K562 (cell line): ENCODE data around the gene DCST1. TPM values are rescaled to one million over a fixed set of nuclear protein-coding genes. Genes with fewer than 3 reads are reported as not detected.
A peak's percentile ranks its signal among the peaks of the same experiment; 100 is the strongest.

Experiments used
- ATAC-seq: fragments of 200-7000 bp; cut with Tn5 transposase; 3 replicates; pipeline ENCODE4 v1.9.1; 2020; ENCODE audit warnings: moderate library complexity
- BruUV-seq: library from RNA; stranded (reverse); fragments of 400-500 nt; replicated peaks from 2 replicates; lab custom pipeline; 2021; lab: Mats Ljungman, UMichigan
- CTCF ChIA-PET: fragments of 300-600 bp; formaldehyde crosslinking; extraction: SDS; loops from one replicate; lab custom pipeline; 2021; ENCODE audit warnings: low intra/inter-chr PET ratio; lab: Yijun Ruan, JAX
- POLR2A ChIA-PET: fragments of 300-600, 350-650 bp; sonication (Branson Sonifier 250); formaldehyde crosslinking; extraction: SDS; loops from one replicate; lab custom pipeline; 2021; ENCODE audit warnings: antibody characterized with exemption, inconsistent platforms; lab: Yijun Ruan, JAX
- DNase-seq, 4 experiments: peaks; one replicate each; pipeline versions ENCODE4 v3.0.0 to v3.0.0-alpha.2; 2011 to 2018; ENCODE audit warnings: low spot score in 3 of 4, mixed read lengths in 3 of 4; ENCODE audit errors: extremely low read depth in 1 of 4
- FAIRE-seq: peaks from 2 replicates; lab custom pipeline; 2011; peaks lifted over from hg19 to GRCh38; lab: Jason Lieb, UNC
- H2AFZ ChIP-seq: 2 replicates; pipeline ENCODE4 v1.6.0; 2011; ENCODE audit warnings: low read depth, low read length, control low read depth, inconsistent platforms
- H3K27ac ChIP-seq: fragments of 200-600 bp; 3 replicates; pipeline ENCODE4 v1.8.0; 2011; ENCODE audit warnings: low read depth, mild to moderate bottlenecking, control low read depth, inconsistent platforms, low read length, moderate library complexity, mixed read lengths; ENCODE audit errors: extremely low read depth
- H3K27me3 ChIP-seq, 2 experiments: fragments of 300-600 bp in 1 of 2; 2 replicates in 1 of 2; 3 replicates in 1 of 2; pipeline versions ENCODE4 v1.6.0 to v1.8.0; 2011; ENCODE audit warnings: inconsistent platforms in 2 of 2, low read length in 2 of 2, mild to moderate bottlenecking in 1 of 2, mixed read lengths in 1 of 2, moderate library complexity in 1 of 2; ENCODE audit not compliant: control insufficient read depth in 2 of 2, insufficient read depth in 2 of 2
- H3K36me3 ChIP-seq: fragments of 300-600 bp; 3 replicates; pipeline ENCODE4 v1.8.0; 2011; ENCODE audit warnings: mild to moderate bottlenecking, low read length, inconsistent platforms; ENCODE audit not compliant: control insufficient read depth, insufficient read depth
- H3K4me1 ChIP-seq, 2 experiments: fragments of 200-600 bp in 1 of 2; replicated peaks in 1 of 2; 2 replicates in 1 of 2; 3 replicates in 1 of 2; pipeline versions ENCODE4 v1.5.1 to v1.8.0; 2011; ENCODE audit warnings: inconsistent platforms in 2 of 2, low read length in 2 of 2, mild to moderate bottlenecking in 1 of 2, mixed read lengths in 1 of 2, moderate library complexity in 1 of 2; ENCODE audit not compliant: control insufficient read depth in 2 of 2, insufficient read depth in 2 of 2
- H3K4me2 ChIP-seq: 2 replicates; pipeline ENCODE4 v1.6.1; 2011; ENCODE audit warnings: low read length, control low read depth, inconsistent platforms, mixed read lengths; ENCODE audit not compliant: insufficient read depth
- H3K4me3 ChIP-seq: fragments of 200-600 bp; sonication (generic), shearing (Covaris generic); 2 replicates; pipeline ENCODE4 v1.5.1; 2016; ENCODE audit warnings: control low read depth, inconsistent platforms
- H3K79me2 ChIP-seq: fragments of 200-600 bp; 3 replicates; pipeline ENCODE4 v1.8.0; 2011; ENCODE audit warnings: low read length, inconsistent platforms; ENCODE audit not compliant: control insufficient read depth, insufficient read depth
- H3K9ac ChIP-seq, 2 experiments: 2 replicates each; pipeline versions ENCODE4 v1.6.0 to v1.6.1; 2011; ENCODE audit warnings: low read depth in 2 of 2, low read length in 2 of 2, control low read depth in 1 of 2, inconsistent platforms in 1 of 2, mild to moderate bottlenecking in 1 of 2, mixed read lengths in 1 of 2; ENCODE audit not compliant: insufficient read depth in 1 of 2
- H3K9me1 ChIP-seq: one replicate; pipeline ENCODE4 v1.6.0; 2011; ENCODE audit warnings: inconsistent platforms, mild to moderate bottlenecking, low read length, moderate library complexity; ENCODE audit not compliant: control insufficient read depth, insufficient read depth
- H3K9me3 ChIP-seq: replicated peaks from 2 replicates; pipeline ENCODE4 v1.5.1; 2011; ENCODE audit warnings: low read depth, low read length, inconsistent platforms; ENCODE audit not compliant: control insufficient read depth, insufficient read depth
- H4K20me1 ChIP-seq: replicated peaks from 2 replicates; pipeline ENCODE4 v1.6.1; 2011; ENCODE audit warnings: low read length, inconsistent platforms, mixed read lengths; ENCODE audit not compliant: control insufficient read depth, insufficient read depth
- CTCF ChIP-seq, 3 experiments: IDR thresholded peaks in 2 of 3; conservative IDR thresholded peaks in 1 of 3; 2 replicates each; pipeline ENCODE4 v1.5.1; 2011 to 2012; ENCODE audit warnings: low read length in 3 of 3, mild to moderate bottlenecking in 3 of 3, control low read depth in 2 of 3, improper control_type of control experiment in 1 of 3, inconsistent platforms in 1 of 3, low read depth in 1 of 3, mixed read lengths in 1 of 3, moderate library complexity in 1 of 3; ENCODE audit not compliant: insufficient read depth in 2 of 3
- FOXP1 ChIP-seq: sonication (generic); formaldehyde crosslinking; IDR thresholded peaks from 2 replicates; pipeline ENCODE4 v1.8.0; 2022; ENCODE audit warnings: mild to moderate bottlenecking, missing genetic modification reagents
- HMGN3 ChIP-seq: IDR thresholded peaks from 2 replicates; pipeline ENCODE4 v1.6.1; 2011; ENCODE audit warnings: borderline replicate concordance, low read depth, mild to moderate bottlenecking, mixed read lengths, low read length; ENCODE audit not compliant: insufficient read length; ENCODE audit errors: extremely low read depth
- MCM5 ChIP-seq: fragments of 450-650 bp; IDR thresholded peaks from 2 replicates; pipeline ENCODE4 v1.6.1; 2016; ENCODE audit warnings: low read depth
- POLR2H ChIP-seq: IDR thresholded peaks from 2 replicates; pipeline ENCODE4 v1.6.1; 2016; ENCODE audit warnings: missing genetic modification characterization, low read depth, mild to moderate bottlenecking, control low read depth, missing compliant biosample characterization, moderate library complexity
- POLR3A ChIP-seq: IDR thresholded peaks from 2 replicates; pipeline ENCODE4 v1.6.1; 2011; ENCODE audit warnings: borderline replicate concordance, mild to moderate bottlenecking, moderate library complexity; ENCODE audit not compliant: insufficient read length, insufficient read depth; ENCODE audit errors: extremely low read depth
- SAP30 ChIP-seq: fragments of 200-600 bp; sonication (generic); IDR thresholded peaks from 2 replicates; pipeline ENCODE4 v1.6.1; 2012; ENCODE audit warnings: borderline replicate concordance, low read depth, mild to moderate bottlenecking, moderate library complexity, low read length, control low read depth, inconsistent platforms; ENCODE audit not compliant: insufficient read depth, poor library complexity, severe bottlenecking
- YY1 ChIP-seq, 3 experiments: IDR thresholded peaks; 2 replicates each; pipeline ENCODE4 v1.6.1; 2011; ENCODE audit warnings: low read length in 2 of 3, mild to moderate bottlenecking in 2 of 3, moderate library complexity in 2 of 3, borderline replicate concordance in 1 of 3, control low read depth in 1 of 3, low read depth in 1 of 3; ENCODE audit not compliant: insufficient read depth in 3 of 3, insufficient replicate concordance in 2 of 3, control insufficient read depth in 1 of 3, insufficient read length in 1 of 3; ENCODE audit errors: extremely low read depth in 1 of 3
- ZBTB7A ChIP-seq: IDR thresholded peaks from 2 replicates; pipeline ENCODE4 v1.6.1; 2011; ENCODE audit warnings: low read depth, mild to moderate bottlenecking, low read length, moderate library complexity, borderline replicate concordance; ENCODE audit not compliant: control insufficient read depth
- ZNF584 ChIP-seq: fragments of 200-800 bp; sonication (Bioruptor generic); IDR thresholded peaks from 2 replicates; pipeline ENCODE4 v1.6.1; 2016; ENCODE audit warnings: low read depth, mild to moderate bottlenecking, missing genetic modification characterization, missing compliant biosample characterization
- WGBS: fragments of 100-300 bp; shearing (Covaris generic); methylation state at CpG from one replicate; pipeline ENCODE4 v1.1.6; 2016; ENCODE audit warnings: low coverage, mixed read lengths; ENCODE audit not compliant: insufficient coverage; ENCODE audit errors: missing lambda C conversion rate; 5-methylcytosine and 5-hydroxymethylcytosine counted together
- in situ Hi-C: fragments of 300-500 bp; cut with MboI; formaldehyde crosslinking; loops from 4 replicates; pipeline ENCODE4 v1.15.0; 2018; ENCODE audit warnings: inconsistent platforms, mixed read lengths
- intact Hi-C: fragments of 100-400 bp; cut with micrococcal nuclease; formaldehyde crosslinking; loops from 2 replicates; pipeline ENCODE4 v1.14.2; 2022
- polyA plus RNA-seq, 8 experiments: library from polyadenylated mRNA; depleted of rRNA in 4 of 8; stranded (reverse) in 5 of 8; unstranded in 3 of 8; fragments of >200 nt; fragmentation: Nextera tagmentation in 2 of 8; fragmentation: Illumina TruSeq in 1 of 8; extraction: Ambion mirVana in 2 of 8; extraction: Trizol in 1 of 8; gene quantifications; 2 replicates each; pipeline versions ENCODE4 v1.2.1 to v1.2.3, GENCODE V29; 2011 to 2014; ENCODE audit warnings: inconsistent platforms in 1 of 8, missing spikeins in 1 of 8
- total RNA-seq, 7 experiments: library from RNA; depleted of rRNA in 6 of 7; stranded (reverse); fragments of >200 nt in 6 of 7; fragmentation: Illumina TruSeq in 2 of 7; extraction: Trizol in 2 of 7; gene quantifications; 2 replicates each; pipeline versions ENCODE4 v1.2.1 to v1.2.3, GENCODE V29; 2011 to 2021; ENCODE audit warnings: low replicate concordance in 1 of 7
- TF ChIP-seq, protein P1 (sequence below): fragments of 250-450 bp; sonication (Bioruptor Pico); IDR thresholded peaks from 2 replicates; pipeline ENCODE4 v1.4.0; 2020

Gene DCST1
- total and polyA plus RNA-seq, 9 of the 15 experiments (the other 6 are each of a cell fraction or from before 2014, with no cell fraction given), result not detected

- TF ChIP-seq POLR2H (tag) (no peak), ZNF584 (CRISPR knock-in tag) (0 out of 2 replicates have a peak, but pooled peaks have one; percentile 32), YY1 (IDR thresholded peaks at IDR 0.05; ENCODE audit: borderline replicate concordance in 1 of 3, control insufficient read depth in 1 of 3, extremely low read depth in 1 of 3, insufficient read depth in 3 of 3, insufficient read length in 1 of 3, insufficient replicate concordance in 2 of 3, low read depth in 1 of 3, low read length in 2 of 3) (peak in 1 of 3 experiments; percentile 36)
These were observed 52.6 kb downstream of the DCST1 start (continued) for GRCh38 chr1:155086128-155086741.

DNA sequence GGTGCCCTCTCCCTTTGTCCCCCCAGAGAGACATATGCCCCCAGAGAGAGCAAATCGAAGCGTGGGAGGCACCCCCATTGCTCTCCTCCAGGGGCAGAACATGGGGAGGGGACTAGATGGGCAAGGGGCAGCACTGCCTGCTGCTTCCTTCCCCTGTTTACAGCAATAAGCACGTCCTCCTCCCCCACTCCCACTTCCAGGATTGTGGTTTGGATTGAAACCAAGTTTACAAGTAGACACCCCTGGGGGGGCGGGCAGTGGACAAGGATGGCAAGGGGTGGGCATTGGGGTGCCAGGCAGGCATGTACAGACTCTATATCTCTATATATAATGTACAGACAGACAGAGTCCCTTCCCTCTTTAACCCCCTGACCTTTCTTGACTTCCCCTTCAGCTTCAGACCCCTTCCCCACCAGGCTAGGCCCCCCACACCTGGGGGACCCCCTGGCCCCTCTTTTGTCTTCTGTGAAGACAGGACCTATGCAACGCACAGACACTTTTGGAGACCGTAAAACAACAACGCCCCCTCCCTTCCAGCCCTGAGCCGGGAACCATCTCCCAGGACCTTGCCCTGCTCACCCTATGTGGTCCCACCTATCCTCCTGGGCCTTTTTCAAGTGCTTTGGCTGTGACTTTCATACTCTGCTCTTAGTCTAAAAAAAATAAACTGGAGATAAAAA, 53.4 kb downstream of the DCST1 start:
- Histone ChIP-seq H2AFZ (no peak overlapping the region), H3K4me3 (no peak overlapping the region), H3K79me2 (peaks cover 5% of the 10 kb centered on the region; the same call in 2 of the 3 replicates), H4K20me1 (peaks cover 18% of the 10 kb centered on the region), H3K9ac (peak overlapping the region in 1 of 2 experiments; percentile 27; a peak in 1 of 4 replicates), H3K27ac (no peak overlapping the region), H3K9me3 (no peaks in the 10 kb centered on the region), H3K36me3 (peaks cover 7% of the 10 kb centered on the region; the same call in 1 of the 3 replicates), H3K27me3 (no peaks in the 10 kb centered on the region), H3K9me1 (peaks cover 5% of the 10 kb centered on the region), H3K4me1 (peaks cover 19 to 49% of the 10 kb centered on the region in 2 experiments; a peak in 4 of 5 replicates), H3K4me2 (no peak overlapping the region)
- FAIRE-seq (peak; percentile 55), ATAC-seq (no peak), DNase-seq (peak in 1 of 4 experiments; percentile 46)
- WGBS, result 26% methylated on average over 8 of the region's 8 CpGs
- BruUV-seq, result TSS peak; percentile 19
- CTCF ChIA-PET, result interaction anchor here (0.7 to 1.7 kb wide), 3 partner anchors 25 to 81 kb away, joined by 3 to 9 read pairs (median 5); no protein-coding TSS in a partner anchor
- in situ Hi-C loops, result no loop called here
- intact Hi-C loops, result loop anchor here (5.0 kb wide), 1 partner anchor 530 kb away; the partner anchor contains the start of gene UBE2Q1
- POLR2A ChIA-PET, result no interaction called here
- TF ChIP-seq ZBTB7A (peak; percentile 60; the same call in 1 of the 2 replicates), POLR3A (no peak), HMGN3 (no peak), SAP30 (no peak), CTCF (IDR thresholded peaks at IDR 0.05 in 2 of 3, conservative IDR thresholded peaks at IDR 0.05 in 1 of 3; ENCODE audit: insufficient read depth in 2 of 3, low read depth in 1 of 3, low read length in 3 of 3) (peak; percentile 42 to 50 (median 47); a peak in 5 of 6 replicates), FOXP1 (CRISPR knock-in tag) (no peak), MCM5 (no peak)
- TF ChIP-seq, protein P1, sequence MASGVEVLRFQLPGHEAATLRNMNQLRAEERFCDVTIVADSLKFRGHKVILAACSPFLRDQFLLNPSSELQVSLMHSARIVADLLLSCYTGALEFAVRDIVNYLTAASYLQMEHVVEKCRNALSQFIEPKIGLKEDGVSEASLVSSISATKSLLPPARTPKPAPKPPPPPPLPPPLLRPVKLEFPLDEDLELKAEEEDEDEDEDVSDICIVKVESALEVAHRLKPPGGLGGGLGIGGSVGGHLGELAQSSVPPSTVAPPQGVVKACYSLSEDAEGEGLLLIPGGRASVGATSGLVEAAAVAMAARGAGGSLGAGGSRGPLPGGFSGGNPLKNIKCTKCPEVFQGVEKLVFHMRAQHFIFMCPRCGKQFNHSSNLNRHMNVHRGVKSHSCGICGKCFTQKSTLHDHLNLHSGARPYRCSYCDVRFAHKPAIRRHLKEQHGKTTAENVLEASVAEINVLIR, result no peak
